DOHH2 (cell line): ENCODE measurements around the gene DCTN3.

Experiments used
- EZH2phosphoT487 ChIP-seq: fragments of 200-600 bp; sonication (generic); IDR thresholded peaks from 2 replicates; pipeline ENCODE4 v1.6.1; 2017; ENCODE audit warnings: borderline replicate concordance, mild to moderate bottlenecking, antibody characterized with exemption, low read length, moderate library complexity, mixed read lengths
- TF ChIP-seq, protein P1 (sequence below): fragments of 200-600 bp; sonication (generic); IDR thresholded peaks from one replicate; pipeline ENCODE4 v1.5.1; 2014; ENCODE audit warnings: antibody characterized with exemption, mild to moderate bottlenecking, low read depth, low read length; ENCODE audit not compliant: poor library complexity, severe bottlenecking

DNA sequence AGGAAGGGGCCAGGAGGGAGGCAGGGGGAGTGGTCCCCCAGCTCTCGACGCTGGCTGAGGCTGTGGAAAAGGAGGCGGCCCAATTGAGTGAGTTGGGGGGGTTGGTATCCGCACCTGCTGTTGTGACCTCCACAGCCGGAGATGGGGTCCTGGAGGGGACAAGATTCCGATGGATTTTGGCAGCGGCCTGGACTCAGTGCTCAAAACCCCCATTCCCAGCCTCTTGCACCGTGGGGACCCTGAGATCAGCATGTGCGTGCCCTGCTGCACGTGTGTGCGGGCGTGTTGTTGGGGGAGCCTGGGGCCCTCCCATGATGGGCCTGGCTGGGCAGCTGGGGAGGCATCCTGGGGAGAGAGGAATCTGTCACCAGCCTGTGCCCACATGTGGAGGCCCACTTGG lies 45.7 kb downstream of the DCTN3 start:
- TF ChIP-seq, protein P1, sequence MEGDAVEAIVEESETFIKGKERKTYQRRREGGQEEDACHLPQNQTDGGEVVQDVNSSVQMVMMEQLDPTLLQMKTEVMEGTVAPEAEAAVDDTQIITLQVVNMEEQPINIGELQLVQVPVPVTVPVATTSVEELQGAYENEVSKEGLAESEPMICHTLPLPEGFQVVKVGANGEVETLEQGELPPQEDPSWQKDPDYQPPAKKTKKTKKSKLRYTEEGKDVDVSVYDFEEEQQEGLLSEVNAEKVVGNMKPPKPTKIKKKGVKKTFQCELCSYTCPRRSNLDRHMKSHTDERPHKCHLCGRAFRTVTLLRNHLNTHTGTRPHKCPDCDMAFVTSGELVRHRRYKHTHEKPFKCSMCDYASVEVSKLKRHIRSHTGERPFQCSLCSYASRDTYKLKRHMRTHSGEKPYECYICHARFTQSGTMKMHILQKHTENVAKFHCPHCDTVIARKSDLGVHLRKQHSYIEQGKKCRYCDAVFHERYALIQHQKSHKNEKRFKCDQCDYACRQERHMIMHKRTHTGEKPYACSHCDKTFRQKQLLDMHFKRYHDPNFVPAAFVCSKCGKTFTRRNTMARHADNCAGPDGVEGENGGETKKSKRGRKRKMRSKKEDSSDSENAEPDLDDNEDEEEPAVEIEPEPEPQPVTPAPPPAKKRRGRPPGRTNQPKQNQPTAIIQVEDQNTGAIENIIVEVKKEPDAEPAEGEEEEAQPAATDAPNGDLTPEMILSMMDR, result no peak
- TF ChIP-seq EZH2phosphoT487, result no peak
